Erythroblast (primary cell): ENCODE data around the gene KRT40.

Experiments
- GATA1 ChIP-seq: IDR thresholded peaks from 2 replicates; pipeline ENCODE4 v1.6.1; 2011; ENCODE audit warnings: low read depth, mild to moderate bottlenecking, control low read depth, low read length, moderate library complexity
- POLR2A ChIP-seq: IDR thresholded peaks from 2 replicates; pipeline ENCODE4 v1.6.1; 2011; ENCODE audit warnings: mild to moderate bottlenecking, low read length

GRCh38 chr17:41010441-41010840 lies 26.3 kb upstream of the KRT40 start:
- TF ChIP-seq POLR2A (no peak), GATA1 (no peak)
